ENCODE data around the gene SLC38A6. TPM values are rescaled to one million over a fixed set of nuclear protein-coding genes. Genes with fewer than 3 reads are reported as not detected.

Gene SLC38A6
- total and polyA plus RNA-seq, 2 of the 8 experiments (the other 6 are each of a cell fraction or from before 2014, with no cell fraction given), result 8.1 to 9.8 TPM

GRCh38 chr14:61091657-61092273, 110.7 kb downstream of the SLC38A6 start:
- Histone ChIP-seq H4K20me1 (replicated peaks in 1 of 2; ENCODE audit: control insufficient read depth in 1 of 2, insufficient read depth in 2 of 2, low read length in 2 of 2) (no peaks in the 10 kb centered on the region), H3K18ac (ENCODE audit: extremely low read depth, low read length) (no peak overlapping the region), H3K36me3 (ENCODE audit: control insufficient read depth in 2 of 4, insufficient read depth in 4 of 4, low read length in 3 of 4) (no peaks in the 10 kb centered on the region; a peak in 1 of 8 replicates), H3K79me2 (ENCODE audit: control insufficient read depth in 1 of 2, insufficient read depth in 2 of 2, low read length in 2 of 2) (no peaks in the 10 kb centered on the region), H3K4ac (replicated peaks; ENCODE audit: insufficient read length, low read depth, low read length) (peak overlapping the region; percentile 44), H2AFZ (ENCODE audit: low read length) (no peak overlapping the region), H4K91ac (replicated peaks; ENCODE audit: insufficient read length, low read length) (no peak overlapping the region), H3K4me1 (replicated peaks in 1 of 4; ENCODE audit: control insufficient read depth in 3 of 4, insufficient read depth in 4 of 4, low read length in 3 of 4) (peaks cover 4 to 9% (median 5%) of the 10 kb centered on the region in 4 experiments; a peak in 4 of 7 replicates), H2BK12ac (ENCODE audit: low read depth, low read length) (no peak overlapping the region), H3K79me1 (ENCODE audit: low read depth, low read length) (no peaks in the 10 kb centered on the region), H3K4me2 (ENCODE audit: insufficient read depth in 1 of 2, low read depth in 2 of 2, low read length in 2 of 2) (no peak overlapping the region), H3K14ac (ENCODE audit: insufficient read length) (no peak overlapping the region), H4K8ac (ENCODE audit: extremely low read depth, insufficient read depth, low read length) (no peak overlapping the region), H3K9me3 (ENCODE audit: insufficient read depth in 2 of 2, low read depth in 1 of 2, low read length in 1 of 2) (0 out of 4 replicates have a peak, but pooled peaks cover 0 to 2% of the 10 kb centered on the region in 2 experiments), H2BK15ac (ENCODE audit: low read length) (no peak overlapping the region), H3K4me3 (ENCODE audit: extremely low read depth in 1 of 4, insufficient read depth in 2 of 4, low read depth in 3 of 4, low read length in 4 of 4) (no peak overlapping the region), H3K23me2 (ENCODE audit: low read depth, low read length) (no peaks in the 10 kb centered on the region; the same call in 1 of the 2 replicates), H3K9ac (replicated peaks in 1 of 4; ENCODE audit: extremely low read depth in 1 of 4, low read depth in 3 of 4, low read length in 3 of 4) (no peak overlapping the region), H2BK5ac (ENCODE audit: low read depth, low read length) (no peak overlapping the region), H3K23ac (ENCODE audit: insufficient read length) (no peak overlapping the region), H4K5ac (ENCODE audit: insufficient read length, low read depth, low read length) (no peak overlapping the region), H2BK120ac (replicated peaks; ENCODE audit: low read depth, low read length) (no peak overlapping the region), H2BK20ac (ENCODE audit: low read length) (no peak overlapping the region), H3K56ac (replicated peaks; ENCODE audit: insufficient read length, low read depth, low read length) (no peak overlapping the region), H3K27ac (ENCODE audit: low read depth, low read length) (no peak overlapping the region), H2AK5ac (ENCODE audit: low read depth, low read length) (no peak overlapping the region), H3K27me3 (replicated peaks in 1 of 4; ENCODE audit: control insufficient read depth in 3 of 4, extremely low read depth in 1 of 4, insufficient read depth in 3 of 4, low read length in 3 of 4) (no peaks in the 10 kb centered on the region)
- WGBS, 2 experiments (ENCODE audit: extremely low coverage in 1 of 2, insufficient coverage in 1 of 2, insufficient read length in 1 of 2, insufficient replicate concordance in 2 of 2, low coverage in 1 of 2, low lambda C conversion rate in 2 of 2, missing lambda C conversion rate in 1 of 2), result 70% methylated on average over 2 of the region's 2 CpGs; no CpG with 5 or more reads in 1 of the 2 experiments
- CTCF ChIA-PET (ENCODE audit: partially characterized antibody), result interaction anchor here (0.6 kb wide), 1 partner anchor 115 kb away, joined by 3 read pairs; no protein-coding TSS in a partner anchor
- POLR2A ChIA-PET (ENCODE audit: partially characterized antibody), result no interaction called here
- DNase-seq (ENCODE audit: low read depth in 1 of 2, low spot score in 2 of 2), result no peak
- no peak for FAIRE-seq
- TF ChIP-seq ATF2 (IDR thresholded peaks at IDR 0.05; ENCODE audit: low read length) (no peak), RNF2 (IDR thresholded peaks at IDR 0.05; ENCODE audit: borderline replicate concordance, low read depth, low read length, missing control alignments, poor library complexity, severe bottlenecking) (no peak), JUN (IDR thresholded peaks at IDR 0.05; ENCODE audit: low read depth, low read length) (no peak), EGR1 (IDR thresholded peaks at IDR 0.05; ENCODE audit: borderline replicate concordance, low read depth, low read length) (no peak), ZNF274 (IDR thresholded peaks at IDR 0.05; ENCODE audit: borderline replicate concordance, extremely low read depth, low read length) (no peak)
